ES-I3 (cell line): ENCODE measurements around the gene PEX14.

ENCODE experiments used
- H3K36me3 ChIP-seq: 2 replicates; pipeline ENCODE4 v1.6.1; 2013; ENCODE audit warnings: mild to moderate bottlenecking, low read length, control low read depth, moderate library complexity; ENCODE audit not compliant: insufficient read depth
- H3K4me1 ChIP-seq: 2 replicates; pipeline ENCODE4 v1.6.1; 2013; ENCODE audit warnings: mild to moderate bottlenecking, control low read depth, low read length; ENCODE audit not compliant: insufficient read depth
- H3K9ac ChIP-seq: 2 replicates; pipeline ENCODE4 v1.6.1; 2013; ENCODE audit warnings: low read depth, mild to moderate bottlenecking, low read length, moderate library complexity
- H3K9me3 ChIP-seq: 2 replicates; pipeline ENCODE4 v1.6.1; 2013; ENCODE audit warnings: mild to moderate bottlenecking, low read length, moderate library complexity; ENCODE audit not compliant: control insufficient read depth, insufficient read depth

PEX14 gene

DNA sequence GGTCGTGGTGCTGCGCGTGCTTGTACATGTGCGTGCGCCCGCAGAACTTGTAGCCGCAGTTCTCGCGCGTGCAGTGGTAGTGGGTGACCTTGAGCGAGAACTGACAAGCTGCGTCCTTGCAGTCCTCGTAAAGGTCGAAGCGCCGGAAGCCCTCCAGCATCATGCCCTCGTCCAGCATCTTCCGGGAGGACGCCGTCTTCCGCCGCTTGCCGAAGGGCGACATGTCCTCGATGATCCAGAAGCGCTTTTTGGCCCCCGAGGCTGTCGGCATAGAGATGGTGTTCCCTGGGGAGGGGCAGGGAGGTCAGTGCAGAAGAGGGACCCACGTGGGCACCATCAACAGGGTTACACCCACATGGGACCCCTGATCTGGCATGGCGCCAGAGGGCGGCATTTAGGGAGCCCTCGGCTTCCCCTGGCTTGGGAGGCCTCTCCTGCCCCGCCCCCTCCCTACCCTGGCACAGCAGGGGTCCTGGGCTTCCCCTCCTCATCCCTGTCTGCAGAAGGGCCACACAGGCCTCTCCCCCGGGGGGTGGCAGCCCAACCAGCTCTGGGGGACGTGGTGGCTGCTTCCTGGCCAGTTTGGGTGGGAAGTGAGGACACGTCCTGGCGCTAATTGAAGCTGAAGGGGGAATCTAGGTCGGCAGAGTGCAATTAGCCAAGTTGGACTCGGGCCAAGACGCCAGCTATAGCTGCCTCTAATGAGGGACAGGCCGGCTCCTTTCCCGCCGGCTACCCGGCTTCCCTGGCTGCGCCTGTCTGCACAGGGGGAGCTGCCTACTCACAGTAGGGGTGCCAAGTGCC is 165.2 kb downstream of the PEX14 start:
- Histone ChIP-seq H3K4me1 (no peaks in the 10 kb centered on the region; the same call in 1 of the 2 replicates), H3K36me3 (no peaks in the 10 kb centered on the region), H3K9me3 (no peaks in the 10 kb centered on the region), H3K9ac (no peak overlapping the region)

DNA sequence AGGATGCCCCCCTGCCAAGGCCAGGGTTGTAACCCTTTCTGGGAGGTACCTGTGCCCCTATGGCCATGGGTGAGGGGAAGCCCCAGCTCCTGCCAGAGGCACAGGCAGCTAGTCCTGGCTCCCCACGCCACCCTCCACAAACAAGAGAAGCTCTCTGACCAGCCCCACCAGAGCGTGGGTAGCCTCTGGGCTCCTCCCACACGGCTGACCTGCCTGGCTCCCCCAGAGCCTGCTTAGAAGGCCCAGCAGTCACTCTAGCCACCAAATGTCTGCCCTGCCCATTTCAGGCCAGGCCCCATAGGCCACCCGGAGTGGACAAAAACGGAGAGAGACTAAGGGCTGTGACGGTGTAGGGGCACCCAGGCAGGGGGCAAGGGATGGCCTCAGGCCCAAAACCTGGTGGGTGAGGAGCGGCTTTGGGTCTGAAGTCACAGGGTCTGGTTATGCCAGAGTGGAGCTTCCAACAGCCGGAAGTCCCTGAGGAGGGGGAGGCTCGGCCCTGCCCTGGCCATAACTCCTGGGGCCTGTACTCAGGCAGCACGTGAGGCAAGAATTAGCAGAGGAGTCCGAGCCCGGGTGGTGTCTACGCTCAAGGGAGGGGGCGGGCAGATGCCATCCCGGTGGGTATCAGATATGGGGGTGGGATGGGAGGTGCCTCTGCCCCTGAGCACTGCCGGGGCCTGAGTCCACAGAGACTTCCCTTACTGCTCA is 166.2 kb downstream of the PEX14 start:
- Histone ChIP-seq H3K36me3 (no peaks in the 10 kb centered on the region), H3K9me3 (no peaks in the 10 kb centered on the region), H3K4me1 (no peaks in the 10 kb centered on the region; the same call in 1 of the 2 replicates), H3K9ac (no peak overlapping the region)

DNA sequence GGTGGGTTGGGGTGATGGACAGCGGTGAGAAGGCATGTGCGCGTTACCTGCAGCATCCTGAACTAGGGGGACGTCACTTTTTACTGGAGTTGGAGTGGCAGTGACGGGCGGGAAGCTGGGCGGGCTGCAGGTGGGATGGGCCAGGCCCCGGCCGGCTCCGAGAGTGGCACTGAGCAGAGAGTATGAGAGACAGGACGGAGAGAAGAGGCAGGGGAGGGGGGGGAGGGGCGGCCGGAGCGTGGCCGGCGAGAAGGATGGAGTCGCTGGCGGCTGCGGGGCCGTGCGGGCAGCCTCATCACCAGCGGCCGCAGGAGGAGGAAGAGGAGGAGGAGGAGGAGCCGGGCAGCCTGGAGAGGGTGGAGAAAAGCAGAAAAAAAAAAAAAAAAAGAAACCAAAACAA is 167.2 kb downstream of the PEX14 start:
- H3K9me3 ChIP-seq = no peaks in the 10 kb centered on the region
- H3K36me3 ChIP-seq = no peaks in the 10 kb centered on the region
- no peaks in the 10 kb centered on the region; the same call in 1 of the 2 replicates for H3K4me1 ChIP-seq
- no peak overlapping the region for H3K9ac ChIP-seq

DNA sequence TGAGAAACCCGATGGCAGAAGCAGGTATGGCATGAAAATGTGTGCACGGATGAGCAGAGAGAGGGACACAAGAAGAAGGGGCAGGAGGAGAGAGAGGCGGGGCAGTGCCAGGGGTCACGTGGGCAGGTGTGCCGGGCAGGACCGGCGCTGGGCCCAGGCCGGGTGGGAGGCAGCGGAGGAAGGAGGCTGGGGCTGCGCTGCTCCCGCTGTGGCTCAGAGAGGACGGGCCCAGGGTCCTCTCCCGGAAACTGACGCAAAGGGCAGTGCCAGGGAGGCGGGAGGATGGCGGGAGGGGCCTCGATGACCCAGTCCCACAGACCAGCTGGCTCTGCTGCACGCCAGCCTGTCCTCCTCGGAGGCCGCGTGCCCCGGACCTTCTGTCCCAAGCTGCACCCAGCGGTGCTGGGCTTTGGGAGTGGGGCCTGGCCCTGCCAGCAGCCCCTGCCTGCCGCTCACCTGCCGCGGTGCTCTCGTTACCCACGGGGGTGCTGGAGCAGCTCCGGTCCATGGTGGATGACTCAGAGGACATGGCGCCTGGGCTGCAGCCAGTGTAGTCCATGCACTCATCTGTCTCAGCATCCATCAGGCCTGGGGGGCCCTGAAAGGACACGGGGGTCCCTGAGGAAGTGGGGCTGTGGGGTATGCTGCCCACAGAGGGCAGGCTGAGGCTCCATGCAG is 167.8 kb downstream of the PEX14 start:
- no peaks in the 10 kb centered on the region for H3K9me3 ChIP-seq
- no peaks in the 10 kb centered on the region for H3K36me3 ChIP-seq
- no peak overlapping the region for H3K9ac ChIP-seq
- H3K4me1 ChIP-seq = no peaks in the 10 kb centered on the region; the same call in 1 of the 2 replicates

DNA sequence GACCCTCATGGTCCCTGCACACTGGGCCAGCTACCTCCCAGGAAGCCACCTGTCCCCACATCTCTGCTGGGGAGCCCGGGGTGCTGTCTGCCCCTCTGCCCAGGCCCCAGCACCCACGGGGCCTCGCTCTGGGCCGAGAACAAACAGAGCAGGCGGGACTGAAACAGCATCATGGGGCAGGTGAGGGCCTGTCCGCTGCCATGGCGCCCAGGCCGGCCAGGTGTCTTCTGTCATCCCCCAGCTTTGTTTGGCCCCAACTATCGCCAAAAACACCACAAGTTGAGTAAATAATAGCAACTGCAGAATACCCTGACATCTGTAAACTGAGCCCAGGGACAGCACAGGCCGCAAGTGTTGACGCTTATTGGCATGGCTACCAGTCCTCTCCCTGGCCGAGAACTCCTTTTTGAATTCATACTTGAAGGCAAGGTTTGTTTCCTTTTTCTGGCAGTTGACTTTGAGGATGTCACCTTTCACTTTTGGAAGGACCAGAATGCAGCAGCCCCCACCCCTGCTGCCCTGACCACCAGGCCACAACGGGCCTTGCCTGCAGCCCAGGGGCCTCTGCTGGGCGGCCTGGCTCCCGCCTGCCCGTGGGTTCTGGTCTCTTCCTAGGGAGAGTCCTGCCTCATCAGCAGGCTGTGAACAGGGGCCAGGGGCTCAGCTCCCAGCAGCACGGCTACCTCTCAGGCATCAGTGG is 169.0 kb downstream of the PEX14 start:
- H3K36me3 ChIP-seq = no peaks in the 10 kb centered on the region
- H3K9ac ChIP-seq = no peak overlapping the region
- H3K4me1 ChIP-seq = no peaks in the 10 kb centered on the region; the same call in 1 of the 2 replicates
- H3K9me3 ChIP-seq = no peaks in the 10 kb centered on the region

DNA sequence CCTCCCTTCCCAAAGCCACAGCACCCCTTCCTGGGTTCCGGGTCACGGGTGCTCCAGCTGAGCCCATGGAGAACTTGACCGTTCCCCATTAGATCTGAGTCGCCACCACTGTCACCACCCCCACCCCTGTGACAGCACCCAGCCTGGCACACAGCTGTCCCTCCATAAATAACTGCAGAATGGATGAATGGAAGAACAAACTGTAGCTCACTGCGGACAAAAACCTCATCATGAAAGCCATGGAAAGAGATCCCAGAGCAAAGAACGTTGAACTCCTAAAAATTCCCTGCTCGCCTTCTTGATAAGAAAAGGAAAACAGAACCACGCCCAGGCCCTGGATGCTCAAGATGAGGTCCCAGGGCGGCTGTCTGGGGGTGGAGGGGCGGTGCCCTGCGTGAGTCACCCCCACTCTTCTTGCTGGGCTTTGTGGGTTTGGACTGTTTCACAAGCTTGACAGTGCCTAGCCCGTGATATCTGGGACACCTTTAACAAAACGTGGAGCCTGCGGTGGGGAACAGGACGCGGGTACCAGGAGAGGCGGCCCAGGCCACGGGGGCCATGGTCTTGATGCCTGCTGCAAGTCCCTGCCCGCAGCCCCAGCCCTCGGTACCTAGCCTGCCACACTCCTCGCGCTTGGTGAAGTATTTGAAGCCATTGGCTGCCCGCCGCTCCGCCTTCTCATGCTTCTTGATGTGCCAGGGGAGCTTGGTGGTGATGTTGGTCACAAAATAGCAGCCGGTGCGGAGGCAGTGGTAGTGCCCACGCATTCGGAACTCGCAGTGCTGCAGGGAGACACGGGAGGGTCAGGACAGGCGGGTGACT is 169.8 kb downstream of the PEX14 start:
- H3K36me3 ChIP-seq = no peaks in the 10 kb centered on the region
- no peak overlapping the region for H3K9ac ChIP-seq
- no peaks in the 10 kb centered on the region for H3K9me3 ChIP-seq
- H3K4me1 ChIP-seq = no peaks in the 10 kb centered on the region; the same call in 1 of the 2 replicates

DNA sequence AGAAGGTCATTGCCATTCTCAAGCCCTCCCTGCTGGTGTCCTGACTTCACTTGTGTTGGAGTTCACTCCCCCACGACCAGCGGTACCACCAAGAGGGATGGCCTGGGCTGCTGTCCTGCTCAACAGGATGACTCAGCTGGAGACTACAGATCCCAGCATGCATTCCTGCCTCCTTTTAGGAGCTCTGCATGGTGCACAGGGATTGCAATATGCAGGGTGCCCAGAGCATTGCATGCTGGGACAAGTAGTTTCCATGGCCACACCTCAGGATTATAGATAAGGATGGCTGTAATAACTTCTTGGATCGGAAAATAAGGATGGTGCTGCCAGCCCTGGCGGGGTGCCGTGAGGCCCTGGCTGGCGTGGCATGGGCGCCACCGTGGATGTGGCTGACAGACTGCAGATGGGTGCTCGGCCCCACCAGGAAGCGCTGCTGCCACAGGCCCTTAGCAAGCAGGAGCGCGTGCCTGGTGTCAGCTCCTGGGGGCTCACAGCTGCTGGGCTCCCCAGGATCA is 171.7 kb downstream of the PEX14 start:
- Histone ChIP-seq H3K4me1 (no peaks in the 10 kb centered on the region), H3K36me3 (no peaks in the 10 kb centered on the region), H3K9me3 (no peaks in the 10 kb centered on the region), H3K9ac (no peak overlapping the region)

DNA sequence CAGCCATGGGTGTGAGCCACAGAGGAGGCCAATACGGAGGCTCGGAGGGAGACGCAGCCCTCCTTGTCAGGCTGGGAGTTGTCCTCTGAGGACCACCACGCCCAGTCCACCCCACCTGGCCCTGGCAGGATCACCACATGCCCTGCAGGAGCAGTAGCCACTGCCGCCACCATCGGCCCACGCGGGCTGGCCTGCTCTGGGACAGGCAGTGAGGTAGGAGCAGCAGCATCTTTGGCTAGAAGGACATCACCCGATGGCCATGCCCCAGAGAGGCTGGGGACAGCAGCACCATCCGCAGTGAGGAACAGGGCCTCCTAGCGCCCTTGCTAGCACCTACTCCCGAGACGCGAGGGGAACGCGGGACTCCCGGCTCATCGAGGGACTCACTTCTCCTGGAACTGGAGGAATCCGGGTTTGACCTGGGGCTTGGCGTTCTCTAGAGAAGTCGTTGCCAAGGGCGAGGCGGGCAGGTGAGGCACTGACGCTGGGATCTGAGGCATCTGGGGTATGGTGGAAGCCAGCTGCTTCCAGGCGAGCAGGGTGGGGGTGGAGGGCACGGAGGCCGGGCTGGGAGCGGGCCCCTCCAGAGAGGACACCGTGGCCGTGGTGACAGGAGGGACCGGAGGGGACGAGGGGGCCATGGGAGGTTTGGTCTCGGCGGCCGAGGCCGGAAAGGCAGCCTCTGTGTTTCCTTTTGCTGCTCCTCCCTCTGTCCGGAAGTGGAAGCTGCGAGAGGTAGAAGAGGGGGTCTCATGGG is 172.8 kb downstream of the PEX14 start:
- Histone ChIP-seq H3K36me3 (no peaks in the 10 kb centered on the region), H3K9me3 (no peaks in the 10 kb centered on the region), H3K9ac (no peak overlapping the region), H3K4me1 (no peaks in the 10 kb centered on the region)

DNA sequence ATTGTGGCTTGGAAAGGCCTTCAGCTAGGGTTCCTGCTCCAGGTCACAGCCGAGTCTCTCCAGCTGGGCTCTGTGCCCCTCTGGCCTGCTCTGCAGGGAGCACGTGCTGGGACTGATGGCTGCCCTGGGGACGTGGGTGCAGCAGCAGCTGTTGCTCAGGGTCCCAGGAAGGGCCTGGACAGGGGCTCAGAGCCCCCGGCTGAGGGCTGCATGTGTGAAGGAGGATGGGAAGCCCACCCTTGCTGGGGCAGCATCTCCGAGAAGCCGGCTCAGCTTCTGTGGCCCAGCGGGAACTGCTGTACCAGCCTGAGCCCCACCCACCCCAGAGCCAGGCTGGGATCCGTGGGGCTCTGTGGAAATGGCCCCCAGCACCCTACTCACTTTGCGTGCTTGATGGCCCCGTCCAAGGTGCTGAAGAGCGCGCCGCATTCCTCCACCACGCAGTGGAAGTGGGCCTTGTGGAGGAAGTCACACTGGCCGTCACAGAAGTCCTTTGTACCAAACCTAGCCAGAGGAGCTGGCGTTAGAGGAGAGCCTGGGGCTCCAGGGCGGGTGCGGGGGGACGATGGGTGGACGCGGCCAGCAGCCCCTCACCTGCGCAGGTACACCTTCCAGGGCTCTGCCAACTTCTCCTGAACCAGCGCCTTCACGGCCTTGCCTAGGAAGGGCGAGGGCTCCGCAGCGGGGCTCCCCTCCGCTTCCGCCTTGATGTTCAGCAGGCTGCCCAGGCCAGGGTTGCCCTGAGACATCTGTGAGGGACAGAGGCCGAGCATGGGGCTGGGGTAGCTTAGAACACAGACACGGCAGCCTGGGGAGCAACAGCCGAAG is 174.2 kb downstream of the PEX14 start:
- Histone ChIP-seq H3K9ac (no peak overlapping the region), H3K36me3 (no peaks in the 10 kb centered on the region), H3K9me3 (no peaks in the 10 kb centered on the region), H3K4me1 (no peaks in the 10 kb centered on the region)

DNA sequence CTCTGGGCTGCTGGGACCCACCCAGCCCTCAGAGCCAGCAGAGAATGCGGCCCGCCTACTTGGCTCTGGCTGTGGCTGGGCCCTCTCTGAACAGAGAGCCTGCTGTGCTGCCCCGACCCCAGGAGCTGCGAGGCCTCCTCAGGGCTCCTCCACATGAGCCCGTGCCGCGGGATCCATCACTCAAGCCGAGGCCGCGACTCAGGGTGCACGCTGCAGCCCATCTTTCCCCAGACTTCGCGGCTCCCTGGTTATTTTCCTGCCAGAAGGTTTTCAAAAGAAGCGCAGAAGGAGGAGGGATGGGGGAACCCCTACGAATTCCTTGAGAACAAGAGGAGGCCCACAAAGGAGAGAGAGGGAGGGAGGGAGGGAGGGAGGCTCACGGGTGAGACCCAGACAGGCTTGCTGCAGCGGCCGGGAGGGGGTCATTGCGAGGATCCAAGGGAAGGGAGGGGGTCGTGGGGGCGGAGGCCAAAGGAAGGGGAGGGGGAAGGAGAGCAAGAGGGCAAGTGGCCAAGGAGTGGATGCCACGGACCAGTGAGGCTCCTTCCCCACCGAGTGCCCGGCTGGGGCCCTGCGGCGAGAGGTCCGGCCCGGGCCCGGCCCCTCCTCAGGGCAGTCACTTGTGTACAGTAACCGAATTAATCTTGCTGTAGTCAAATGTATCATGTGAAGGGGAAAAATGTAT is 174.9 kb downstream of the PEX14 start:
- Histone ChIP-seq H3K4me1 (no peaks in the 10 kb centered on the region), H3K9ac (peak overlapping the region; percentile 46; the same call in 1 of the 2 replicates), H3K36me3 (no peaks in the 10 kb centered on the region), H3K9me3 (no peaks in the 10 kb centered on the region)

DNA sequence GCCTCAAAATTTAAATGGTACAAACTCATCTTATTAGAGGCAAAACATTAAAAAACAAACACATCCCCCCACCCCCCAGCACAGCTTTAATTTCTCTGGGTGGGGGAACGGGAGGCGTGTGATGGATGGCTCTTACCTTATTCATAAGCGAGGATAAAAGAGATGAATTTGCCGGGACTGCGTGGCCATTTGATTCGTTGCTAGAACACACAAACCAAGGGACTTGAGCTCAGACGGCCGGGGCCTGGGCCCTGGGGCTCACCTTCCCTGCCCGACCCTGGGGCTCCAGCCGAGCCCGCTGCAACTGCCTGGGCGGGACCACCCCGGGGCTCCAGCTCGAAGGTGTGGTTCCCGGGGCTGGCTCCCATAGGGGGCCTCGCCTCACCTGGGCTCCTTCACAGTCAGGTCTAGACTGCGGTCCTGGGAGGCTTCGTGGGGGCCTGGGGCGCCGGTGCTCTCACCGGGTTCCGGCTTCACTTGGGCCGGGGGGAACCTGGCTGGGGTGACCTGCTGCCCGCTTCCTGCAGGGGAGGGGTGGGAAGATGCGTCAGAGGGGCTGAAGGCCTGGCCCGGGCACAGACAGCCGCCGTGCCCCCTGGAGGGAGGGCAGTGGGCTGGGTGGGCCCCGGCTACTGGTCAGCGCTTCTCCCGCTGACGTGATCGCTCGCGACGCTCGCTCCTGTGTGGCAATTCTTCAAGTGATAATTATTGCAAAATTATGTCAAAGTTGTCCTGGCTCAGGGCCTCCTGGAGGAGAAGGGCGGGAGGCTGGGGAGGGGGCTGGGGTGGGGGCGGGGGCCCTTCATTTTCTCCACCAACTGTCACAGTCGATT is 176.0 kb downstream of the PEX14 start:
- H3K9ac ChIP-seq = peak overlapping the region; percentile 28; the same call in 1 of the 2 replicates
- H3K9me3 ChIP-seq = no peaks in the 10 kb centered on the region
- no peaks in the 10 kb centered on the region for H3K36me3 ChIP-seq
- H3K4me1 ChIP-seq = no peaks in the 10 kb centered on the region
